Activated T-helper 1 cell treated with Interleukin-2 at 50 U/mL for 16 hours (primary cell): ENCODE measurements around the gene CERS4.
"Not testable (repeated sequence)": the region's sequence is repeated elsewhere in the genome, so short reads cannot be mapped to it uniquely, and the experiment has no call there.

Source experiments
- DNase-seq: peaks from one replicate; pipeline ENCODE4 v3.0.0-alpha.2; 2020; ENCODE audit warnings: low read depth

The CERS4 gene

DNA sequence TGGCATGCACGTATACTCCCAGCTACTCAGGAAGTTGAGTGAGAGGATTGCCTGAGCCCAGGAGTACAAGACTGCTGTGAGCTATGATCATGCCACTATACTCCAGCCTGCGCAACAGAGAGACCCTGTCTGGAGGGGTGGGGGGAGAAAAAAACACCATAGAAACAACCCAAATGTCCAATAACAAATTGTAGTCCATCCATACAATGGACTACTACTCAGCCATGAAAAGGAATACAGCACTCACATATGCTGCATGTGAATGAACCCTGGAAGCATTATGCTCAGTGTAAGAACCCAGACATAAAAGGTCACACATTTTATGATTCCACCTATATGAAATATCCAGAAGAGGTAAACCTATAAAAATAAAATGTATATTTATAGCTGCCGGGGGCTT lies 56.7 kb downstream of the CERS4 start:
- no peak for DNase-seq

DNA sequence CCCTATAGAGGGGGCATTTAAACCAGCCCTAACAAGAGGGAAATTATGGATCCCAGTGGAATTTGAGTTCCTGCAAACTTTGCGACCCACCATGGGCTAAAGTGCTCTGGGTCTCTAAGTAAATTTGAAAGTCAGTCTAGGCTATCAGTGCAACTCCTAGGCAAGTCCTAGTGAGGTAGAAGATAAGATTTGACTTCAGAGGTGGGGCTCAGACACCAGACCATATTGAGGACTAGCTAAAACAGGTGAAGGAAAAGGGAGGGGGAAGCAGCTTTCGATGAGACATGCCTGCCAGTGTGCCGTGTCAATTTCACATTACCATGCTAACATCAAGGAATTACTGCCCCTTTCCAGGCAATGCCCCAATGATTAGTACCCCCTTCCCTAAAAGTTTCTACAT lies 60.6 kb downstream of the CERS4 start:
- DNase-seq: no peak

- not testable (repeated sequence) for DNase-seq
Measured at GRCh38 chr19:8276508-8276907, 67.3 kb downstream of the CERS4 start.

DNA sequence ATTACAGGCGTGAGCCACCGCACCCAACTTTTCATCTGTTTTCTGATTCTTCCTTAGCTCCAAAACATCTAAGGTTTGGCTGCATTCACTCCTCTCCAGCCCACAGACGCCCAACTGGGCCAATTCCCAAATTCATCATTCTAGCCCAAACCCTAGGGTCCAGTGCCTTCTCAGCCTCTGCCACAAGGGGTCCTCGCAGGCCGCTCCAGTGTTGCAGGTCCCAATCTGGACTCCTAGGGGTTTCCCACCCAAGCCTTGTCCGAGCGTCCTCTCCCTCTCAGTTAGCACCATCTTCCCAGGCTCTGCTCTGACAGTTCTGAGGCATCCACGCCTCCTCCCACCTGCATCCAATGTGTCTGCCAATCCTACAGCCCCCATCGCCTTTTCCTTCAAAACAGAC lies 82.2 kb downstream of the CERS4 start:
- DNase-seq: not testable (repeated sequence)

- DNase-seq: no peak
Measured at GRCh38 chr19:8302357-8302691, 93.2 kb downstream of the CERS4 start.

- no peak for DNase-seq
Measured at GRCh38 chr19:8302734-8303133, 93.6 kb downstream of the CERS4 start.

GRCh38 chr19:8304841-8305621 lies 95.9 kb downstream of the CERS4 start:
- no peak for DNase-seq

GRCh38 chr19:8305798-8306197 lies 96.6 kb downstream of the CERS4 start:
- DNase-seq: no peak

- no peak for DNase-seq
Measured at GRCh38 chr19:8306235-8307054, 97.3 kb downstream of the CERS4 start.

DNA sequence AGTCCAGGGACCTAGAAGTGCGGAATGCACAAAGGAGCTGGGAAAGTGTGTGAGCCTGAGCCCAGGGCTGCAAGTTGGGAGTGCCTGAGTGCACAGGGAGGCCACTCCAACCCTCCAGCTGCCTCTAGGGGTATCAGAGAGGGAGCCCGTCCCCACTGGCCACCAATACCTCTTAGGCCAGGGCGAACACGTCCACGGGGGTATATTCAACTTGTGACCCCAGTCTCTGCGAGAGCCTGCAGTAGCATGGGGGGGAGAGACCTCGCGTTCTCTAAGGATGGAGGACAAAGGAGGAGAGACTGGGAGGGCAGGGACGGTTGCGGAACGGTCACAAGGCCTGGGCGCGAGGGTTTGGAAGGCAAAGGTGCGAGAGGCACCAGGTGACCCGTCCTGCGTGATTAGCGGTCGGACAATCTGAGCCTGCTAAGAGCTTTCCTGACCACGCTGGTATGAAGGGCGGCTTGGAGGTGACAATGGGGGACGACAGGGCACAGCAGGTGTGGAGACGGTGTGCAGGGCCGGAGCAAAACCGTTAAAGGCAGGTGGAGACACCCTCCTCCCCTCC lies 98.3 kb downstream of the CERS4 start:
- DNase-seq: no peak

- DNase-seq: peak; percentile 75
Measured at GRCh38 chr19:8307965-8308866, 99.0 kb downstream of the CERS4 start, which contains the start of gene CD320. CD320 (minus strand) TSS chr19:8308358; CDS start chr19:8308290, 68 bp downstream.

DNA sequence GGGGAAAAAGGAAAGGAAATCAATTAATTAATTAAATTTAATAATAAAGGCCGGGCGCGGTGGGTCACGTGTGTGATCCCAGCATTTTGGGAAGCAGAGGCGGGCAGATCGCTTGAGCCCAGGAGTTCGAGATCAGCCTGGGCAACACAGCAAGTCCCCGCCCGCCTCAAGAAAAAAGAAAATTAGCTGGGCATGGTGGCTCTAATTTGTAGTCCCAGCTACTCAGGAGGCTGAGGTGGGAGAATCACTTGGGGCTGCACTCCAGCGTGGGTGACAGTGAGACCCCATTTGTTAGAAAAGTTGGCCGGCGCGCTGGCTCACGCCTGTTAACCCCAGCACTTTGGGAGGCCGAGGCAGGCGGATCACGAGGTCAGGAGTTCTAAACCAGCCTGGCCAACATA lies 99.7 kb downstream of the CERS4 start:
- no peak for DNase-seq

DNA sequence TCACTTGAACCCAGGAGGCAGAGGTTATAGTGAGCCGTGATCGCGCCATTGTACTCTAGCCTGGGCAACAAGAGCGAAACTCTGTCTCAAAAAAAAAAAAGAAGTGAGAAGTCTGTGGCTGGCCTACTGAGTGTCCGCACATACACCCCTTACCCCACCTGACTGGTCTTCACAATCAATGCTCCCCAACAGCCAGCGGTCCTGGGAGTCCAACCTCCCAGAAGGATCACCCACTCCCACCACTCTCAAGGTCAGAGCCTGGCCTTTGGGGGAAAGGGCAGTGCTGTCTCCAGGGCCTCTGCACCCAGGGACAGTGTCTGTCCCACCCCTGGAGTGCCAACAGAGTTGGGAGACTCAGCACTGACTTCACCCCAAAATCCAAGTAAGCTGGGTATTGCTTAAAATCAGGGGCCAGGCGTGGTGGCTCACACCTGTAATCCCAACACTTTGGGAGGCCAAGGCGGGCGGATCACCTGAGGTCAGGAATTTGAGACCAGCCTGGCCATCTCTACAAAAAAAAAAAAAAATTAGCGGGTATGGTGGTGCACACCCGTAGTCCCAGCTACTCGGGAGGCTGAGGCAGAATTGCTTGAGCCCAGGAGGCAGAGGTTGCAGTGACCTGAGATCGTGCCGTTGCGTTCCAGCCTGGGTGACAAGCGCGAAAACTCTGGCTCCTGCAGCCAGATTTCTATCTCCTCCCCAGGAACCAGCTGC lies 101.3 kb downstream of the CERS4 start:
- no peak for DNase-seq

DNA sequence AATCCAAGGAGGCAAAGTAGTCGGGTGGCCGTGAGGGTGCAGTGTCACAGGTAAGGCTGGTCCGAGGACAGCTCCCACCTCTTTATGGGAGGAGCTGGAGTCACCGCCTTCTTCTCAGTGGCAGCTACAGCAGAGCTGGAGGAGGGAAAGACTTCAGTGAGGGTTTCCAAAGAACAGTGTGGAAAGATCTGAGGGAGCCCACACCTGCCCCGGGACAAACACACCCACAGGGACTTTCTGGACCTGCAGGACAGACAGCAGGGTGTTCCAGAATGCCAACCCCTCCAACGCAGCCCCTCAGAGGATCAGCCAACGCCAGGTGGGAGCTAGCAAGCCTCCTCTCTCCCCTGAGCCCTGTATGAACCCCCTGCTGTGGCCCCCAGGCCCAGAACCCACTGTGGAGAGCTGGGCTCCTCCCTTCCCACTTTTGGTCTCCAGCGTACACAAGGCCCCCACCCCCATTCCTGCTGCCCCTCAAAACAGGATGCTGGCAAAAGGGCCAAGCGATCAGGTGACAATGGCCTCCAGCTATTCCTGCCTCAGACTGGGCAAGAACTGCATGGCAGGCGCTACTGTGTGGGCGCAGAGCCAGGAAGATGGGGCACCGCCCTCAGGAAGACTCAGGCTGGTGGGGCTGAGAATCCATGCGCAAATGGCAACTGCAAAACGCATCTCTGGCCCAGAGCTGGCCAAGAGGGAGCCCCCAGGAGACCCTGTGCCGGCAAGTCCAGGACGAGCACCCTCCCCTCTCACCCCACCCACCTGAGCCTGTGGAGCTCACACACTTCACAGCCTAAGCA lies 102.5 kb downstream of the CERS4 start:
- no peak for DNase-seq
